SU-DHL-6 (cell line): ENCODE measurements around the gene GFOD1.

Experiments
- H2AFZ ChIP-seq: fragments of 200-600 bp; sonication (generic); 2 replicates; pipeline ENCODE4 v1.6.1; 2014; ENCODE audit warnings: low read depth, mild to moderate bottlenecking, moderate library complexity, mixed read lengths, antibody characterized with exemption, low read length; ENCODE audit not compliant: severe bottlenecking
- H3F3A ChIP-seq: fragments of 200-600 bp; shearing (Covaris generic); 2 replicates; pipeline ENCODE4 v1.6.0; 2016; ENCODE audit warnings: antibody characterized with exemption, mild to moderate bottlenecking; ENCODE audit not compliant: insufficient read depth
- H3K27ac ChIP-seq: fragments of 200-600 bp; sonication (generic); 2 replicates; pipeline ENCODE4 v1.5.1; 2016; ENCODE audit warnings: low read depth, mild to moderate bottlenecking, low read length, moderate library complexity, mixed read lengths
- H3K27me3 ChIP-seq: fragments of 200-600 bp; sonication (generic), shearing (Covaris generic); 2 replicates; pipeline ENCODE4 v1.6.0; 2014; ENCODE audit warnings: mild to moderate bottlenecking, low read length
- H3K36me3 ChIP-seq: fragments of 200-600 bp; sonication (generic); 2 replicates; pipeline ENCODE4 v1.6.1; 2014; ENCODE audit warnings: mild to moderate bottlenecking, low read length, mixed read lengths
- H3K4me2 ChIP-seq: fragments of 300-600, 200-600 bp; shearing (Covaris generic), sonication (generic); 2 replicates; pipeline ENCODE4 v1.6.0; 2014; ENCODE audit warnings: low read length, low read depth, mild to moderate bottlenecking; ENCODE audit not compliant: poor library complexity, severe bottlenecking
- H3K4me3 ChIP-seq: fragments of 200-600 bp; sonication (generic); 2 replicates; pipeline ENCODE4 v1.5.1; 2014; ENCODE audit warnings: antibody characterized with exemption, low read length, mild to moderate bottlenecking, mixed read lengths; ENCODE audit not compliant: insufficient read depth, poor library complexity, severe bottlenecking
- H3K79me2 ChIP-seq: fragments of 200-600 bp; sonication (generic); 2 replicates; pipeline ENCODE4 v1.6.1; 2014; ENCODE audit warnings: mild to moderate bottlenecking, low read length, moderate library complexity; ENCODE audit not compliant: insufficient read depth
- H3K9ac ChIP-seq: fragments of 200-600 bp; sonication (generic); 2 replicates; pipeline ENCODE4 v1.7.0; 2014; ENCODE audit warnings: mild to moderate bottlenecking, low read length
- H3K9me2 ChIP-seq: fragments of 200-600 bp; sonication (generic); replicated peaks from 2 replicates; pipeline ENCODE4 v1.6.1; 2014; ENCODE audit warnings: low read length; ENCODE audit not compliant: insufficient read depth
- H3K9me3 ChIP-seq: fragments of 200-600 bp; sonication (generic); 2 replicates; pipeline ENCODE4 v1.6.1; 2014; ENCODE audit warnings: low read length, mixed read lengths; ENCODE audit not compliant: insufficient read depth
- H4K20me1 ChIP-seq: fragments of 200-600 bp; sonication (generic); 2 replicates; pipeline ENCODE4 v1.6.1; 2014; ENCODE audit warnings: low read depth, mild to moderate bottlenecking, antibody characterized with exemption, low read length, moderate library complexity, mixed read lengths
- CTCF ChIP-seq: fragments of 200-600 bp; sonication (generic); IDR thresholded peaks from one replicate; pipeline ENCODE4 v1.5.1; 2017; ENCODE audit warnings: antibody characterized with exemption, mild to moderate bottlenecking, low read length, moderate library complexity; ENCODE audit not compliant: insufficient read depth, poor library complexity, severe bottlenecking
- EZH2phosphoT487 ChIP-seq: fragments of 200-600 bp; sonication (generic), shearing (Covaris generic); conservative IDR thresholded peaks from 2 replicates; pipeline ENCODE4 v1.6.1; 2018; ENCODE audit warnings: mild to moderate bottlenecking, antibody characterized with exemption, low read length, moderate library complexity, mixed read lengths

The GFOD1 gene

GRCh38 chr6:13493147-13493546 lies 5.7 kb upstream of the GFOD1 start:
- Histone ChIP-seq H3F3A (no peaks in the 10 kb centered on the region), H3K27me3 (no peaks in the 10 kb centered on the region), H3K79me2 (no peaks in the 10 kb centered on the region), H2AFZ (no peak overlapping the region), H3K9ac (no peak overlapping the region), H3K27ac (no peak overlapping the region), H3K9me3 (no peaks in the 10 kb centered on the region), H3K9me2 (no peaks in the 10 kb centered on the region), H4K20me1 (no peaks in the 10 kb centered on the region), H3K4me3 (no peak overlapping the region), H3K4me2 (no peak overlapping the region), H3K36me3 (no peaks in the 10 kb centered on the region)
- TF ChIP-seq EZH2phosphoT487 = no peak
- TF ChIP-seq CTCF = no peak

GRCh38 chr6:13492357-13492756 lies 5.0 kb upstream of the GFOD1 start:
- H3K9me2 ChIP-seq = no peaks in the 10 kb centered on the region
- no peak overlapping the region for H3K9ac ChIP-seq
- H4K20me1 ChIP-seq = no peaks in the 10 kb centered on the region
- TF ChIP-seq EZH2phosphoT487 = no peak
- TF ChIP-seq CTCF = no peak
- no peak overlapping the region for H3K4me2 ChIP-seq
- no peaks in the 10 kb centered on the region for H3K9me3 ChIP-seq
- H3F3A ChIP-seq = no peaks in the 10 kb centered on the region
- H3K36me3 ChIP-seq = no peaks in the 10 kb centered on the region
- no peaks in the 10 kb centered on the region for H3K27me3 ChIP-seq
- H2AFZ ChIP-seq = no peak overlapping the region
- no peaks in the 10 kb centered on the region for H3K79me2 ChIP-seq
- H3K27ac ChIP-seq = no peak overlapping the region
- H3K4me3 ChIP-seq = no peak overlapping the region

- Histone ChIP-seq H3K9ac (no peak overlapping the region), H3K27me3 (no peaks in the 10 kb centered on the region), H2AFZ (no peak overlapping the region), H3F3A (no peaks in the 10 kb centered on the region), H3K9me3 (no peaks in the 10 kb centered on the region), H3K36me3 (no peaks in the 10 kb centered on the region), H3K27ac (no peak overlapping the region), H3K4me3 (no peak overlapping the region), H3K9me2 (no peaks in the 10 kb centered on the region), H3K79me2 (no peaks in the 10 kb centered on the region), H3K4me2 (no peak overlapping the region), H4K20me1 (no peaks in the 10 kb centered on the region)
- TF ChIP-seq EZH2phosphoT487 (no peak), CTCF (no peak)
Measured at GRCh38 chr6:13491538-13491937, 4.1 kb upstream of the GFOD1 start.
